ENCODE measurements around the gene CD46.

CD46 gene

DNA sequence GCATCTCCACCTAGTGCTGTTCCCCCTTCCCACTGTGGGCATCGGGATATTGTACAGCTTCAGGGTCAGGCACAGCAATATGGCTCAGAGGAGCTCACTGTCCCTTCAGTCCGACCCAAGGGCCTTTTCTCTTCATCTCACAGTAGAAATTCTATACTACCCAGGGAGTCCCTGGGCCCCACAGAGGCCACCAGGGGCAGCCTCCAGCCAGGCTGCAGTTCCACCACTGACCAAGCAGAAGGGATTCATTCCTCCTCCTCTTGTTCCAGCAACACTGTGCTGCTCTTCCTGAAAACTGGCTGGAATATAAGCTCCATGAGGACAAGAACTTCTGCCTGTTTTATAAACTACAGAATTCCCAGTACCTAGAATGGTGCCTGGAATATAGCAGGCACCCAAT is 88.5 kb downstream of the CD46 start:
- TF ChIP-seq, protein P1, sequence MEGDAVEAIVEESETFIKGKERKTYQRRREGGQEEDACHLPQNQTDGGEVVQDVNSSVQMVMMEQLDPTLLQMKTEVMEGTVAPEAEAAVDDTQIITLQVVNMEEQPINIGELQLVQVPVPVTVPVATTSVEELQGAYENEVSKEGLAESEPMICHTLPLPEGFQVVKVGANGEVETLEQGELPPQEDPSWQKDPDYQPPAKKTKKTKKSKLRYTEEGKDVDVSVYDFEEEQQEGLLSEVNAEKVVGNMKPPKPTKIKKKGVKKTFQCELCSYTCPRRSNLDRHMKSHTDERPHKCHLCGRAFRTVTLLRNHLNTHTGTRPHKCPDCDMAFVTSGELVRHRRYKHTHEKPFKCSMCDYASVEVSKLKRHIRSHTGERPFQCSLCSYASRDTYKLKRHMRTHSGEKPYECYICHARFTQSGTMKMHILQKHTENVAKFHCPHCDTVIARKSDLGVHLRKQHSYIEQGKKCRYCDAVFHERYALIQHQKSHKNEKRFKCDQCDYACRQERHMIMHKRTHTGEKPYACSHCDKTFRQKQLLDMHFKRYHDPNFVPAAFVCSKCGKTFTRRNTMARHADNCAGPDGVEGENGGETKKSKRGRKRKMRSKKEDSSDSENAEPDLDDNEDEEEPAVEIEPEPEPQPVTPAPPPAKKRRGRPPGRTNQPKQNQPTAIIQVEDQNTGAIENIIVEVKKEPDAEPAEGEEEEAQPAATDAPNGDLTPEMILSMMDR (IDR thresholded peaks at IDR 0.05; ENCODE audit: insufficient read depth, missing control alignments), result no peak
- no peak for FAIRE-seq
- DNase-seq (ENCODE audit: insufficient read length, low spot score), result no peak

DNA sequence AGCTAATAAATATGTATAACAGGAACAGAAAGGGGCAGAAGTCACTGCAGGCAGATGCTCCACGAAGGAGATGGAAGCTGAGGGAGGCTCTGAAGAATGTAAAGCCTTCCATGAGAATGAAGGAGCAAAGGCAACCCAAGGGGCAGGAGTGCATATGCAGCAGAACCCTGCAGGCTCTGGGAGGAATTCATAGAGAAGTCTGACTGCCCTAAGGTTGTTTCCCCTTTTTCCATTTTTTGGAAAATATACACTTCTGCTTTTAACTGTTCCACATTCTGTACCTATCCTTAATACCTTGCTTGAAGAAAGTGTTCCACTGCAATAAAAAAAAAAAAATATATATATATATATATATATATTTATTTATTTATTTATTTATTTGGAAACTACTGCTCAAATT is 89.4 kb downstream of the CD46 start:
- FAIRE-seq, result no peak
- TF ChIP-seq, protein P1 (IDR thresholded peaks at IDR 0.05; ENCODE audit: insufficient read depth, missing control alignments), result no peak
- DNase-seq (ENCODE audit: insufficient read length, low spot score), result no peak

DNA sequence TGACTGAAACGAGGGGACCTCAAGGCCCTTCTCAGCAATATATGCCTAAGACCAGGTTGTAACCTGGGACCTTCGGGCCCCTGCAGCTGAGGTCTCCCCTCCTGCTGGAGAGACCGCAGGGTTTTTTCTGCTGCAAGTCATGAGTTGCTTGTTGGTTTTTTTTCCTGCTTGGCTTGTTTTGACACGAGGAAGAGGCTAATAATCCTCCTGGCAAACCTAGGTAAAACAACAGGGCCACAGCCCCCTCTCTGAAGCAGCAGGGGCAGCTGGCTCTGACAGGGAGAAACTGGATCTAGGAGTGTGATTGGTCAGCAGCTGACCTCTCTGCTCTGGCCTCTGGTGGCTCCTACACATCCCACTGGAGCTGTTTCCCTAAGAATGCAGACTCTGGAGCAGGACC is 90.0 kb downstream of the CD46 start:
- TF ChIP-seq, protein P1 (IDR thresholded peaks at IDR 0.05; ENCODE audit: insufficient read depth, missing control alignments), result no peak
- FAIRE-seq (no peak), DNase-seq (ENCODE audit: insufficient read length, low spot score) (no peak)

DNA sequence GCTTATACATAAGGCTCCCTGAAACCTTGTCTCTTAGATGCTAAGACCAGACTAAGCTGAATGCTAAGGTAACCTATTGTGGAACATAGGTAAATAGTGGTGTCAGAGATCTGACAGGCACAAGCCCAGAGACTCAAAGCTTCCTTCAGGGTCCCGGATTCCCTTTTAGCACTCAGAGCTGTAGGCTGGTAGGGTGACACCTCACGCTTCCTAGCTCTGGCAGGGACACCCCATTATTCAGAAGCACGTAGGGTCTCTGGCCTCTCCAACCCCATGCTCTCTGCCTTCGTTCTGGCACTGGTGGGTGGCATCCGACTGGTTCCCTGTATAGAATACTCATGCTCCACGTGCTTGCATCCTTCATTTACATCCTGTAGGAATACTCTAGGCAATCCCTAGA is 90.7 kb downstream of the CD46 start:
- DNase-seq (ENCODE audit: insufficient read length, low spot score) (no peak), FAIRE-seq (no peak)
- TF ChIP-seq, protein P1 (IDR thresholded peaks at IDR 0.05; ENCODE audit: insufficient read depth, missing control alignments), result no peak

DNA sequence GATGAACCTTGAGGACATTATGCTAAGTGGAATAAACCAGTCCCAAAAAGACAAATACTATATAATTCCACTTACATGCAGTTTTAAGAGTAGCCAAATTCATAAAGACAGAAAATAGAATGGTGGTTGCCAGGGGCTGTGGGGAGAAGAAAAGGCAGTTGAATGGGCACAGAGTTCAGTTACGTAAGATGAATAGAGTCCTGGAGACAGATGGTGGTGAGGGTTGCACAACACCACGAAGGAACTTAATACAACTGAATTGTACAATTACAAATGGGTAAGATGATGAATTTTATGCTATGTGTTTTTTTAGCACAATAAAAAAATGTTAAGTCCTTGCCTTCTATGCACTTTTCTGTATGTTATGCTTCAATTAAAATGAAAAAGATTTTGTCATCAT is 92.5 kb downstream of the CD46 start:
- TF ChIP-seq, protein P1 (IDR thresholded peaks at IDR 0.05; ENCODE audit: insufficient read depth, missing control alignments), result no peak
- no peak for FAIRE-seq
- DNase-seq (ENCODE audit: insufficient read length, low spot score), result no peak

All from D721Med (cell line).